ENCODE measurements around the gene SLC45A2.
A peak's percentile ranks its signal among the peaks of the same experiment; 100 is the strongest.
"Not testable (repeated sequence)": the region's sequence is repeated elsewhere in the genome, so short reads cannot be mapped to it uniquely, and the experiment has no call there.

The SLC45A2 gene

GRCh38 chr5:33984671-33985124, at the start of gene SLC45A2:
SLC45A2 (minus strand) TSS chr5:33984693; CDS start chr5:33984583, 110 bp downstream.
- DNase-seq, result no peak

DNA sequence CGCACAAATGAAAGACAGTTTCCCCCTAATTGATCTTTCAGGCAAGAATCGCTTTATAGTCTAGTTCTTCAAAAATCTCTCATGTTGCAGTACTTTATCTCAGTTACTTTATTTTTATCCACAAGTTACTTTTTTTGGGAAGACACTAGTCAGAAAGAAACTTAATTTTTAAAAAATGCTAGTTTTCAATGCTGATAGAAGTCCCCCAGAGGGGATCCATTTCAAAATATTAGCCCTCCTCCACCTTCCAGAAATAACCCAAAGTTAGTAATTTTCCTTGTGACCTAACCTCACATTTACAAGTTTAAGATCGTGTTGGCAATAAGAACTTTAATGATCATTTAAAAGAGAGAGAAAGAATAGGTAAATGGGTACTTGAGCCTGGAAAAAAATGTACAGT, 47.5 kb upstream of the SLC45A2 start:
- DNase-seq, result no peak

DNA sequence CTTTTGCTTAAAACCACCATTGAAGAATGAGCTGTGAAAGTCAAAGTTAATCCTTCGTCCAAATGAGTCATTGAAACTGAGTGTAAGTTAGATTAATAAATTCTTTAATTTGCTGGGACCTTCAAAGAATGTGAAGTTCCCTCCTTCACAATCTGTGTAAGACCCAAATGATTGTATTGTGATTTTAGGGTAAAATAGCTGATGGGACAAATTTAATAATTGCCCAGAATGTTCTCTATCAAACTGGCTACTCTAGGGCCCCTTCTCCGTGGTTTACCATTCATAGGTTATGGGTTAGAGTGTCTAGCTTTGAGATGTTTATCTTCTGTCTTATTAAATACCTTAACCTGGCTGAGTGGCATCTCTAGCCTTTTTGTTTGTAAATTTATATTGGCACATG, 46.6 kb upstream of the SLC45A2 start:
- no peak for DNase-seq

GRCh38 chr5:34030585-34030984, 46.1 kb upstream of the SLC45A2 start:
- not testable (repeated sequence) for DNase-seq

GRCh38 chr5:34030048-34030447, 45.6 kb upstream of the SLC45A2 start:
- no peak for DNase-seq

DNA sequence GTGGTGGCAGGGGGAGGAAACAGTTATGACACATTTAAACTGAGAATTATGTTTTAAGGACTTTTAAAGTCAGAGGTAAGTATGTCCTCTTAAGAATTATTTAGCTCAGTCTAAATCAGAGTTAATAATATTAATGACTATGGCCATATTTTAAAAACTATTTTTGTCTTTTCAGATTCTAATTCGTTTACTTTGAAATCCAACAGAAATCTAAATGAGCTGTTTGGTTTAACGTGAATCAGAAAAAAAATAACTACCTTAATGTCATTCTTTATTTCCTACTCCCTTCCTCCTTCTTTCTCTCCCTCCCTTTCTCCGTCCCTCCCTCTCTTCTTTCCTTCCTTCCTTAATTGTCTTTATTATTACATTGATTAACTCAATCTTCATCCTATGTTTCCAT, 43.9 kb upstream of the SLC45A2 start:
- DNase-seq, result no peak

DNA sequence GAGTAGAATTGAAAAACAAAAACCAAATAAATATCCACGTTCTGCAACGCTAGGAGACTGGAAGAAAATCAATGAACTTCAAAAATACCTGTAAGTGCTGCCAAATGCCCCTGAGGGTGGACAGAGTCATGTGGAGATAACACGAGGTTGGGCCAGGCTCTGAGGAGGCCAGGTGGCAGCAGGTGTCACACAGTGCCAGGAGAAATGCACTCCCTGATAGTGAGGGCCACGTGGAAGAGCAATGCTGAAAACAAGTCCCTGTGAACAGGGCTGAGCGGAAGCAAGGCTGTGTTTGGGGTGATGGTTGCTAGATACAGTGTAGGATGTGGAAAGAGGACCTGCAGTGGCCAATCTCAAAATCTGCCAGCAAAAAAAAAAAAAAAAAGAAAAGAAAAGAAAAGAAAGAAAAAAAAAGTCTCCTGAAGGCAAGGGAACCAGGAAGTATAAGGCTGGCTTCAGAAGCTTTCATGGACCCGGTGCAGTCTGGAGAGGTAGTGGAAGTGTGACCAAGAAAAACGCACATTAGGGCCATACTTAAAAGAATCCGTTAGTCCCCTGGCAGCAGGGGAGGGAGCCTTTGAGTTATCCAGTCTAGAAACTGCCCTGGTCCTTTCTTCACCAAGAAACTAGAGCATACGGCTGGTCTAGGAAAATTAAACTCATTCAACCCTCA, 41.7 kb upstream of the SLC45A2 start:
- DNase-seq, result no peak

GRCh38 chr5:34022121-34022705, 37.7 kb upstream of the SLC45A2 start:
- no peak for DNase-seq

DNA sequence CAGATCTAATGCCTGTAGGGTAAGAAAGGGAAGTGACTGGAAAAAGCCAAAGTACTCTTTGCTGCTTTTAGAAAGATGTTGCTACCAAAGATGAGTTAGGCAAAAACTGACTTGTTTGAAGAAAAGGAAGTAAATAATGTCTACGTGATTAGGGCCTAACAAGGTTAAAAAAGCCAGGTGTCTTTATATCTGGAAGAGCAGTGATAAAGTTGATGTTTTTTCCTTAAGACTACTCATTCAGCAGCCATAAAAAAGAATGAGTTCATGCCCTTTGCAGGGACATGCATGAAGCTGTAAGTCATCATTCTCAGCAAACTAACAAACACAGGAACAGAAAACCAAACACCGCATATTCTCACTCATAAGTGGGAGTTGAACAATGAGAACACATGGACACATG, 36.8 kb upstream of the SLC45A2 start:
- DNase-seq, result no peak

- DNase-seq, result no peak
Measured at GRCh38 chr5:34020726-34021125, 36.2 kb upstream of the SLC45A2 start.

GRCh38 chr5:34017254-34017653, 32.8 kb upstream of the SLC45A2 start:
- DNase-seq, result no peak

DNA sequence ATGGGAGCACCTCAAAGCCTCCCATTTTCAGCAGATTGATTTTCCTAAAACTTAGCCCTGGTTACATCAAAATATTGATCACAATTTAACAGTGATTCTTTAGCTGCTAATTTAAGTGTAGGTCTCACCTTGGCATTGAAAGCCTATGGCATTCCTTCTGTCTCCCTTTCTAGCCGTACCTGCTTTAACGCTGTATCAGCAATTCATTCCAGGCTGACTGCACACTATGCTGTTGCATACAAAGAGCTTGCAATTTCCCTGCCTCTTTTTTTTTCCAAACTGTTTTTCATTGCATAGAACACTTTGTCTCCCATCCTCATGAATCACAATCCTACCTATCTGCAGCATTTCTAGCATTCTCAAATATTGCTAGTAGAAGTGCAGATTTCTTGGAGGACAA, 32.3 kb upstream of the SLC45A2 start:
- DNase-seq, result no peak

DNA sequence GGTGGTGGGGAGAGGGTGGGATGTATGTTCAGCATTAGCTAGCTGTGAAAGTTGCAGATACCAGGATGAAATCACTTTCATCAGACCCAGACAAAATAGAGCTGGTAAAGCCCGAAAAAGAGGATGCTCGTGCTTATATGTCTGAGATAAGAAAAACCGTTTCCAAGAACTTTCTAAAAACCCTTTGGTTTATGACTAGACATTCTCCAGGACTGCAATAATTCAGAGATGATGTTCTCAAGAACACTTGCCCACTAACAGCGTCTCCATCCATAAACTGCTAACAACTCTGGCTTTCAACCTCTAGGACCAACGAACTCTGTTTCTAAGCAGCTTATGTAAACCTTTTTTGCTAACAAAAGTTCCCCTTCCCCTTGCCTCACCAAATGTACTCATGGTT, 31.7 kb upstream of the SLC45A2 start:
- no peak for DNase-seq

GRCh38 chr5:34015120-34015822, 30.8 kb upstream of the SLC45A2 start:
- no peak for DNase-seq

DNA sequence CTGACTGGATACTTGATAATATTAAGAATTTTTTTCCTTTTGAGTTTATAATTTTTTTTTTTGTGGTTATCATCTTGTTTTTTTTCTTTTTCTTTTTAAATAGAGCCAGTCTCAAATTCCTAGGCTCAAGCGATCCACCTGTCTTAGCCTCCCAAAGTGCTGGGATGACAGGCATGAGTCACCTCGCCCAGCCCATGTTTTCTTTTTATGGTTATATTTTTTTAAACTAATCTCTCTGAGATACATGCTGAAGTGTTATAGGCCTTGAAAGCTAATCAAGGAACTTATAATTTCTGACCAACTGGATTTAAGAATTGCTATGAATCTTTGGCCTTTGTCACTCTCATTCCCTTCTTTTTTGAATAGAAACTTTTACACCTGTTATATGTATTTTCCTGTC, 30.1 kb upstream of the SLC45A2 start:
- no peak for DNase-seq

DNA sequence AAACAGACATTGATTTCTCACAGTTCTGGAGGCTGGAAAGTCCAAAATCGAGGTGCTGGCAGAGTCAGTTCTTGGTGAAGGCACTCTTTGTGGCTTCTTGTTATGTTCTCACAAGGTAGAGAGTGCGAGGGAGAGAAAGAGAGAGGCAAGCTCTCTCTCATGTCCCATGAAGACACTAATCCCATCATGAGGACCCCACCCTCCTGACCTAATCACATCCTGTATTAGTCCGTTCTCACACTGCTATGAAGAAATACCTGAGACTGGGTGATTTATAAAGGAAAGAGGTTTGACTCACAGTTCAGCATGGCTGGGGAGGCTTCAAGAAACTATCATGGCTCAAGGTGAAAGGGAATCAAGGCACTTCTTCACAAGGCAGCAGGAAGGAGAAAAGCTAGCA, 29.1 kb upstream of the SLC45A2 start:
- no peak for DNase-seq

DNA sequence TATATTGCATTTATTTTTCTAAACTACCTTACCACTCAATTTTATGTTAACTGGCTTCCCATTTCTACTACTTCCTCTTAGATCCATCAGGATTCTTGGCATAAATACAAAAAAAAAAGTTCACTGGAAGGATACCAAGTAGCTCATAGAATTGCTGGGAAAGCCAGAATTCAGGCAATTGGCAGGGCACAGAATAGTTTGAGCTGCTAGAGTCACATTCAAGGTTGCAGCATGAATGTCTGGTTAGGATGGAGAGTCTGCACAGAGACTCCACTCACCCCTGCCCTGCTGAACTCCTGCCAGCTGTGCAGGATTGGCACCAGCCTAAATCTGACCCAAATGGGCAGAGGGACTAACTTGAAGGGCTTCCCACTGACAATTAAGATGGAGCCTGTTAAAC, 28.3 kb upstream of the SLC45A2 start:
- no peak for DNase-seq

DNA sequence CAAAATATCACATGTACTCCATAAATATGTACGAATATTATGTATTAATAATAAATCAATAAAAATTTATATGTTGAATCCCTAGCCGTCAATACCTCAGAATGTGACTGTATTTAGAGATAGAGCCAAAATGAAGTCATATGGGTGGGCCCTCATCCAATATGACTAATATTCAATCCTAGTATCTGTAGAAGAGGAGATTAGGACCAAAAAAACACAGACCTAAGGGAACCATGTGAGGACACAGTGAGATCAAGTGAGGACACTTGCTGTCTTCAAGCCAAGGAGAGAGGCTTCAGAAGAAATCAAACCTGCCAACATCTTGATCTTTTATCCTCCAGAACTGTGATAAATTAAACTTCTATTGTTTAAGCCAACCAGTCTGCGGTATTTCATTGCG, 27.0 kb upstream of the SLC45A2 start:
- DNase-seq, result no peak

GRCh38 chr5:34010146-34010545, 25.7 kb upstream of the SLC45A2 start:
- not testable (repeated sequence) for DNase-seq

DNA sequence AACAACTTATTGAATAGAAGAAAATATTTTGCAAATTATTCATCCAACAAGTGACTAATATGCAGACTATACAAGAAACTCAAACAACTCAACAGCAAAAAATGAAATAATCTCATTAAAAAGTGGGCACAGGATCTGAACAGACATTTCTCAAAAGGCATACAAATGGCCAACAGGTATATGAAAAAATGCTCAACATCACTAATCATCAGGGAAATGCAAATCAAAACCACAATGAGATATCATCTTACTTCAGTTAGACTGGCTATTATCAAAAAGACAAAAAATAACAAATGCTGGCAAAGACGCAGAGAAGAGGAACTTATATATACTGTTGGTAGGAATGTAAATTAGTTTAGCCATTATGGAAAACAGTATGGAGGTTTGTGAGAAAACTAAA, 25.1 kb upstream of the SLC45A2 start:
- DNase-seq, result no peak

DNA sequence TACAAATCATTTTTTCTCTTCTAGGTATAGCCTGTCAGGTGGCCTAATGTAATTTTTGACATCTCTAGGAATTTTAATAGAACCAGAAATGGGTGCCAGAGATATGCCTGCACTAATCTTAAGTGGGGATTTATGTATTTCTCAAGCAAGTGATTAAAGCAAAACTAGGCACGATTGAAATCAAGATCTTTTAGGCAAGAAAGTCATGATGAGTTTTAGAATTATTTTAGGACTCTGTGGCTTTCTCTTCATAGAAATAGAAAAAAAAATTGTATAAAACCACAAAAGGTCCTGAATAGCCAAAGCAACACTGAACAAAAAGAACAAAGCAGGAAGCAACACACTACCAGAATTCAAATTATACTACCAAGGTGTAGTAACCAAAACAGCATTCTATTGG, 24.3 kb upstream of the SLC45A2 start:
- DNase-seq, result no peak

DNA sequence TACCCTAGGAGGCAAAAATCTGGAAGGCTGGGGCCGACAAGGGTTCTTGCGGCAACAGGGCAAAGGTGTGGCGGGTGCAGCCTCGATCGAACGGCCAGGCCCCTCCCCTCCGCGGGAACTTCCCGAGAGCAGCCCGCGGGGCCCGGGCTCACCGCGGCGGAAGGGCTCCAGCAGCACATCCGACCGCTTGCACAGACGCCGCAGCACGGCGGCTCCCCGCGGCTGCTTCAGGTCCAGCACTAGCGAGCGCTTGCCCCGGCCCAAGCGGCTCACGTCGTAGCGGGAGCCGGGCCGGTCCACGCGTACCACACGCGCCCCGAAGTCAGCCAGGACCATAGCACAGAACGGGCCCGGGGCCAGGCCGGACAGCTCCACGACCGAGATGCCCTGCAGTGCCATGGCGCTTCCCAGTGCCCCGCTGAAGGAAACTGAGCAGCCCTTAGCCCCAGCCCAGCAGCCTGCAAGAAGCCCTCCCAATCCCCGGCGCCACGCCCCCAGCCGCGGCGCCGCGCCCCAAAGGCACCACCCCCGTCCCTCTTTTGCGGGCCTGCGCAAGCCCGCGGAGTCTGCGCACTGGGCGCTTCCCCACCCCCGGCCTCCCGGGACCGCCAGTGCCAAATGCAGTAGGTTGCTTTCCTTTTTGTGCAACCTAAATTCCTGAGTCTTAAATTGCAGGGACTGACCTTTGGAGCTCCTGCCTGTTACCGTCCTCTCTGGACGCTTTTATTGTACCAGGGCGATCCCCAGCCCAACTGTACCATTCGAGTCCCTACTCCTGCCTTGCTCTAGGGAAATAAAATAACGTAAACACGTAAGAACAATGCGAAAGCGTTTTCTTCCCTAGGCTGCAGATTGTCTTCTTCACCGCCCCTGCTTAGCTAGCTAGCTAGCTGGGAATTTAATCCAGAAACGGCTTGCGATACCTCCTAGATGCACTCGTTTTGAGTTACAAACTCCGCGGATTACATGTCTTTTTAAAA, 23.4 kb upstream of the SLC45A2 start, which contains the start of gene AMACR:
Gene AMACR, minus strand, starts transcription at position 430 of the 980 bp plus-strand sequence. Its CDS starts 31 bp downstream, at position 399.
- peak; percentile 82 for DNase-seq

DNA sequence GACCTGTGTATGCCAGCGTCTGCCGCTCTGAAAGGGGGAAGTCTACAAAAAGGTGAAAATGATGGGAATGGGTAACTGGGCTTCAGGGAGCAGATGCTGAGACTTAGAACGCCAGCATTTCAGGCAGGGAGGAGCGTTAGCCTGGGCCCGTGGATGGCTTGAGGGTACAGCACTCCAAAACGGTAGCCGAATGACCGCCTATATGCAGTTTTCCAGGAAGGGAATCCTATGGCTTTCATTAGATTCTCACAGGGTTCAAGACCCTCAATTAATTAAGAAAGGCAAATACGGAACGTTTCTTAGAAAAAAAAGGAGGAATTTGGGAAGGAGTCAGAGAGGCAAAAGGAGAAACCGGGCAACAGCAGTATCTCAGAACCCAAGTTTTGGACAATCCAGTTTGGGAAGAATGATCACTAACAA, 22.7 kb upstream of the SLC45A2 start:
- DNase-seq, result no peak
